GM10248 (cell line): ENCODE measurements around the gene SCAMP2.

Experiments
- CTCF ChIA-PET: fragments of 300-600 bp; sonication (Branson Sonifier 250); formaldehyde crosslinking; extraction: SDS; loops from one replicate; lab custom pipeline; 2021; ENCODE audit warnings: antibody characterized with exemption; lab: Yijun Ruan, JAX
- POLR2A ChIA-PET: fragments of 350-650 bp; sonication (Branson Sonifier 250); formaldehyde crosslinking; extraction: SDS; loops from one replicate; lab custom pipeline; 2020; ENCODE audit warnings: antibody characterized with exemption; lab: Yijun Ruan, JAX
- DNase-seq: peaks from one replicate; pipeline ENCODE4 v3.0.0; 2012; ENCODE audit errors: extremely low spot score
- CTCF ChIP-seq: IDR thresholded peaks from 2 replicates; pipeline ENCODE4 v1.5.1; 2012; ENCODE audit warnings: mild to moderate bottlenecking, low read depth; ENCODE audit errors: extremely low read depth, missing control alignments, control extremely low read depth

Gene SCAMP2

GRCh38 chr15:74826364-74826819, 46.8 kb downstream of the SCAMP2 start, which contains the start of gene CPLX3:
CPLX3 (plus strand) TSS chr15:74826627; CDS start chr15:74826704, 77 bp downstream.
- CTCF ChIA-PET = interaction anchor here (0.8 to 3.0 kb wide), 7 partner anchors 10 to 57 kb away, joined by 3 to 17 read pairs (median 5); no protein-coding TSS in a partner anchor
- no peak for TF ChIP-seq CTCF
- peak; percentile 69 for DNase-seq
- POLR2A ChIA-PET = no interaction called here

- ChIA-PET POLR2A (no interaction called here), CTCF (interaction anchor here (0.8 to 3.0 kb wide), 10 partner anchors 10 to 56 kb away, joined by 3 to 17 read pairs (median 4); partner anchors contain the start of gene CSK)
- no peak for TF ChIP-seq CTCF
- no peak for DNase-seq
These were observed 47.3 kb downstream of the SCAMP2 start for GRCh38 chr15:74825866-74826265.

GRCh38 chr15:74824976-74825375, 48.2 kb downstream of the SCAMP2 start:
- ChIA-PET CTCF (interaction anchor here (0.7 to 2.6 kb wide), 7 partner anchors 8 to 55 kb away, joined by 3 to 17 read pairs (median 4); partner anchors contain the start of gene CSK), POLR2A (no interaction called here)
- TF ChIP-seq CTCF = no peak
- DNase-seq = no peak

GRCh38 chr15:74823324-74823723, 49.8 kb downstream of the SCAMP2 start:
- POLR2A ChIA-PET = no interaction called here
- no peak for DNase-seq
- CTCF ChIA-PET = interaction anchor here (1.1 to 2.1 kb wide), 4 partner anchors 10 to 55 kb away, joined by 3 to 8 read pairs (median 4); no protein-coding TSS in a partner anchor
- TF ChIP-seq CTCF = no peak

GRCh38 chr15:74822233-74822632, 50.9 kb downstream of the SCAMP2 start:
- TF ChIP-seq CTCF = no peak
- ChIA-PET POLR2A (no interaction called here), CTCF (interaction anchor here (1.1 kb wide), 1 partner anchor 16 kb away, joined by 3 read pairs; no protein-coding TSS in a partner anchor)
- no peak for DNase-seq

- TF ChIP-seq CTCF = no peak
- CTCF ChIA-PET = interaction anchor here (0.9 to 2.2 kb wide), 12 partner anchors 9 to 188 kb away, joined by 3 to 12 read pairs (median 3); partner anchors contain the start of gene LMAN1L
- POLR2A ChIA-PET = no interaction called here
- DNase-seq = no peak
These were observed 51.4 kb downstream of the SCAMP2 start for GRCh38 chr15:74821790-74822158.
